ENCODE results near the gene CXorf65. TPM values are rescaled to one million over a fixed set of nuclear protein-coding genes. Genes with fewer than 3 reads are reported as not detected.
A peak's percentile ranks its signal among the peaks of the same experiment; 100 is the strongest.

CXorf65 gene
- total RNA-seq, 1 donor from 2014 or later, result not detected

- Mint-ChIP-seq H3K36me3 (ENCODE audit: low read depth, unreplicated experiment) (no peaks in the 10 kb centered on the region), H3K9me3 (ENCODE audit: unreplicated experiment) (no peaks in the 10 kb centered on the region), H3K4me3 (ENCODE audit: unreplicated experiment) (no peak overlapping the region), H3K27me3 (ENCODE audit: unreplicated experiment) (peaks cover 10% of the 10 kb centered on the region), H3K27ac (ENCODE audit: unreplicated experiment) (no peak overlapping the region), H3K4me1 (ENCODE audit: unreplicated experiment) (peaks cover 16% of the 10 kb centered on the region)
- no peak for DNase-seq (ENCODE audit: low spot score)
- TF ChIP-seq CTCF (IDR thresholded peaks at IDR 0.05; ENCODE audit: unreplicated experiment), result no peak
These were observed 41.1 kb upstream of the CXorf65 start for GRCh38 chrX:71147496-71148277.

- no peak for DNase-seq (ENCODE audit: low spot score)
- Mint-ChIP-seq H3K4me3 (ENCODE audit: unreplicated experiment) (peak within 1 kb of the TSS; percentile 65), H3K9me3 (ENCODE audit: unreplicated experiment) (no peaks in the 10 kb centered on the region), H3K27ac (ENCODE audit: unreplicated experiment) (peak within 1 kb of the TSS; percentile 42), H3K36me3 (ENCODE audit: low read depth, unreplicated experiment) (peaks cover 3% of the 10 kb centered on the region), H3K27me3 (ENCODE audit: unreplicated experiment) (peaks cover 8% of the 10 kb centered on the region), H3K4me1 (ENCODE audit: unreplicated experiment) (peaks cover 12% of the 10 kb centered on the region)
- TF ChIP-seq CTCF (IDR thresholded peaks at IDR 0.05; ENCODE audit: unreplicated experiment), result no peak
These were observed 38.1 kb upstream of the CXorf65 start, which contains the start of gene NLGN3 for GRCh38 chrX:71144651-71145050. Gene NLGN3 (plus strand): TSS chrX:71144841. CDS start chrX:71147750, 2,909 bp downstream.

GRCh38 chrX:71143508-71143907 lies 37.0 kb upstream of the CXorf65 start:
- peaks cover 12% of the 10 kb centered on the region for H3K36me3 Mint-ChIP-seq (ENCODE audit: low read depth, unreplicated experiment)

GRCh38 chrX:71140440-71140839 lies 33.9 kb upstream of the CXorf65 start:
- Mint-ChIP-seq H3K27me3 (ENCODE audit: unreplicated experiment) (peaks cover 4% of the 10 kb centered on the region), H3K36me3 (ENCODE audit: low read depth, unreplicated experiment) (peaks cover 24% of the 10 kb centered on the region), H3K27ac (ENCODE audit: unreplicated experiment) (no peak overlapping the region), H3K4me3 (ENCODE audit: unreplicated experiment) (no peak overlapping the region), H3K9me3 (ENCODE audit: unreplicated experiment) (no peaks in the 10 kb centered on the region), H3K4me1 (ENCODE audit: unreplicated experiment) (peaks cover 5% of the 10 kb centered on the region)
- DNase-seq (ENCODE audit: low spot score), result no peak
- TF ChIP-seq CTCF (IDR thresholded peaks at IDR 0.05; ENCODE audit: unreplicated experiment), result no peak

More at GRCh38 chrX:71143508-71143907, 37.0 kb upstream of the CXorf65 start:
- H3K9me3 Mint-ChIP-seq (ENCODE audit: unreplicated experiment), result no peaks in the 10 kb centered on the region
- TF ChIP-seq CTCF (IDR thresholded peaks at IDR 0.05; ENCODE audit: unreplicated experiment), result no peak
- H3K27me3 Mint-ChIP-seq (ENCODE audit: unreplicated experiment), result peaks cover 8% of the 10 kb centered on the region
- H3K4me3 Mint-ChIP-seq (ENCODE audit: unreplicated experiment), result no peak overlapping the region
- peaks cover 12% of the 10 kb centered on the region for H3K4me1 Mint-ChIP-seq (ENCODE audit: unreplicated experiment)
- no peak for DNase-seq (ENCODE audit: low spot score)
- H3K27ac Mint-ChIP-seq (ENCODE audit: unreplicated experiment), result no peak overlapping the region

GRCh38 chrX:71131510-71131909 lies 25.0 kb upstream of the CXorf65 start:
- no peak overlapping the region for H3K27ac Mint-ChIP-seq (ENCODE audit: unreplicated experiment)
- H3K9me3 Mint-ChIP-seq (ENCODE audit: unreplicated experiment), result no peaks in the 10 kb centered on the region
- TF ChIP-seq CTCF (IDR thresholded peaks at IDR 0.05; ENCODE audit: unreplicated experiment), result no peak
- DNase-seq (ENCODE audit: low spot score), result no peak
- no peak overlapping the region for H3K4me3 Mint-ChIP-seq (ENCODE audit: unreplicated experiment)
- H3K4me1 Mint-ChIP-seq (ENCODE audit: unreplicated experiment), result peaks cover 16% of the 10 kb centered on the region
- peaks cover 60% of the 10 kb centered on the region for H3K36me3 Mint-ChIP-seq (ENCODE audit: low read depth, unreplicated experiment)
- H3K27me3 Mint-ChIP-seq (ENCODE audit: unreplicated experiment), result peaks cover 10% of the 10 kb centered on the region

Measured in endothelial cell (in vitro differentiated cells).